DMS53 treated with DMSO at 0.1 percent for 48 hours (cell line): Measurements from ENCODE around the gene CHMP4A.

Experiments
- DNase-seq: peaks from one replicate; lab custom pipeline; 2025; ENCODE audit not compliant: unreplicated experiment; lab: John Stamatoyannopoulos, UW

CHMP4A gene

GRCh38 chr14:24212924-24213865 lies at the start of gene CHMP4A:
CHMP4A (minus strand) TSS chr14:24213488; CDS start chr14:24213439, 49 bp downstream.
- DNase-seq = peak; percentile 68

GRCh38 chr14:24261969-24262327 lies 48.7 kb upstream of the CHMP4A start:
- DNase-seq = no peak

- DNase-seq = no peak
These were observed 48.1 kb upstream of the CHMP4A start for GRCh38 chr14:24261256-24261968.

- no peak for DNase-seq
These were observed 47.5 kb upstream of the CHMP4A start for GRCh38 chr14:24260780-24261157.

GRCh38 chr14:24260026-24260779 lies 46.9 kb upstream of the CHMP4A start:
- DNase-seq = no peak

- no peak for DNase-seq
These were observed 46.2 kb upstream of the CHMP4A start for GRCh38 chr14:24259282-24260025.

- no peak for DNase-seq
These were observed 45.4 kb upstream of the CHMP4A start for GRCh38 chr14:24258548-24259265.

- no peak for DNase-seq
These were observed 44.8 kb upstream of the CHMP4A start for GRCh38 chr14:24258119-24258518.

GRCh38 chr14:24256960-24257359 lies 43.7 kb upstream of the CHMP4A start:
- DNase-seq = no peak

GRCh38 chr14:24255931-24256711 lies 42.8 kb upstream of the CHMP4A start:
- no peak for DNase-seq

- DNase-seq = no peak
These were observed 42.1 kb upstream of the CHMP4A start for GRCh38 chr14:24255438-24255837.

- DNase-seq = no peak
These were observed 41.5 kb upstream of the CHMP4A start for GRCh38 chr14:24254630-24255392.

GRCh38 chr14:24253936-24254335 lies 40.6 kb upstream of the CHMP4A start:
- no peak for DNase-seq

GRCh38 chr14:24252289-24253124 lies 39.2 kb upstream of the CHMP4A start:
- DNase-seq = no peak

- no peak for DNase-seq
These were observed 38.6 kb upstream of the CHMP4A start for GRCh38 chr14:24251880-24252288.

- DNase-seq = no peak
These were observed 37.1 kb upstream of the CHMP4A start for GRCh38 chr14:24250354-24250753.

GRCh38 chr14:24249230-24250021 lies 36.1 kb upstream of the CHMP4A start:
- DNase-seq = no peak
